SK-N-SH treated with all-trans-retinoic acid at 6 μM for 48 hours (cell line): ENCODE measurements around the gene PAPPA.

Experiments
- PATZ1 ChIP-seq: fragments of 250-450 bp; sonication (Bioruptor Pico); IDR thresholded peaks from 2 replicates; pipeline ENCODE4 v1.8.0; 2020; ENCODE audit warnings: mild to moderate bottlenecking, moderate library complexity, borderline replicate concordance
- POU6F1 ChIP-seq: fragments of 250-450 bp; sonication (Bioruptor Pico); IDR thresholded peaks from 2 replicates; pipeline ENCODE4 v1.8.0; 2021; ENCODE audit warnings: low read depth, mild to moderate bottlenecking, moderate library complexity, borderline replicate concordance

DNA sequence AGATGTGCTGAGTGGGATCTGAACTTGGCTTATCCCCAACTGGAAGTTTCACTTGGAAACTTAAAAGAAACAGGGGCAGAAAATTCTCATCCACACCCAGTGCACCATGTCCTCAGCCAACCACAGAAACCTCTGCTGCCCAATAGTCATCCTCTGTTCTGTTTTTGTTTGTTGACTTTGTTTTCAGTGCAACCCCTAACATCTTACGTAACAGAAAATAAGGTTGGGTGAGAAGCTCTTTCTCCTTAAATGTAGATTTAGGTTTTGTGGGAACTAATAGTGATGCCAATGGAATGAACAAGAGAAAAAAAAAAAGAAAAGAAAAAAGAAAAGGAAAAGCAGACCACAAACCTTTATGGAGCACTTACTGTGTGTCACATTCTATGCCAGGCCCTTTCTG lies 262.8 kb downstream of the PAPPA start:
- TF ChIP-seq PATZ1 (no peak), POU6F1 (no peak)
